BLaER1 treated with 17β-estradiol and CSF1 and Interleukin-3, amounts not matched to agents 10 nM and 100 nM (cell line): ENCODE results near the gene DCTPP1.
"Not testable (repeated sequence)": the region's sequence is repeated elsewhere in the genome, so short reads cannot be mapped to it uniquely, and the experiment has no call there.

Experiments
- H3K27ac ChIP-seq, 11 experiments: shearing (Covaris generic); formaldehyde crosslinking; 2 replicates each; pipeline ENCODE4 v1.8.1; 2022
- H3K27me3 ChIP-seq, 11 experiments: shearing (Covaris generic); formaldehyde crosslinking; 2 replicates each; pipeline ENCODE4 v1.8.1; 2022
- H3K36me3 ChIP-seq, 11 experiments: shearing (Covaris generic); formaldehyde crosslinking; 2 replicates each; pipeline ENCODE4 v1.8.1; 2022
- H3K4me1 ChIP-seq, 10 experiments: shearing (Covaris generic); formaldehyde crosslinking; 2 replicates each; pipeline ENCODE4 v1.8.1; 2022
- H3K4me2 ChIP-seq, 11 experiments: shearing (Covaris generic); formaldehyde crosslinking; 2 replicates each; pipeline ENCODE4 v1.8.1; 2022
- H3K4me3 ChIP-seq, 10 experiments: shearing (Covaris generic); formaldehyde crosslinking; 2 replicates each; pipeline ENCODE4 v1.8.1; 2022
- H3K9ac ChIP-seq, 11 experiments: shearing (Covaris generic); formaldehyde crosslinking; 2 replicates each; pipeline ENCODE4 v1.8.1; 2022
- H3K9me3 ChIP-seq, 11 experiments: shearing (Covaris generic); formaldehyde crosslinking; replicated peaks in 1 of 11; 2 replicates each; pipeline ENCODE4 v1.8.1; 2022
- H4K20me1 ChIP-seq, 11 experiments: shearing (Covaris generic); formaldehyde crosslinking; 2 replicates each; pipeline ENCODE4 v1.8.1; 2022
- Cebpa-rat ChIP-seq, 11 experiments: shearing (Covaris generic); IDR thresholded peaks; 2 replicates each; pipeline ENCODE4 v1.8.1; 2022

Gene DCTPP1

DNA sequence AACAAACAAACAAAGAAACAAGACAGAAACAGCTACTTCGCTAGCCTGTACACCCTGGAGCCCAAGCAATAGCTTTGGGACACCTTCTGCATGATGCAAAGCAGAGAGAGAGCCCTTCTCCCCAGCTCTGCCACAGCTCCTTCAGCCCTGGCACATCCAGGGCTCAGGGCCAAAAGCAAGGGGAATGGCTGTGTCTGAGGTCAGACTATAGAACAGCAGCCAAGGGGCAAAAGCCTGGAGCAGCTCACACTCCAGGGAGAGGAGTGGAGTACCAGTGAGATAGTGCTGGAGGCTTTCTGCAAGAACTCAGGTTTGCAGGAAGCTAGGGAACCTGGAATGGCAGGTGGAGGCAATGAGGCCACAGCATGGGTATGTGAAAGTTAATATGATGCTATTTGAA lies 27.4 kb upstream of the DCTPP1 start:
- no peak for TF ChIP-seq Cebpa-rat (IDR thresholded peaks at IDR 0.05)
- Histone ChIP-seq H3K36me3 (no peaks in the 10 kb centered on the region), H3K9me3 (no peaks in the 10 kb centered on the region), H4K20me1 (no peaks in the 10 kb centered on the region), H3K27ac (no peak overlapping the region), H3K27me3 (no peaks in the 10 kb centered on the region), H3K9ac (no peak overlapping the region), H3K4me3 (no peak overlapping the region), H3K4me1 (peaks cover 20 to 66% (median 43%) of the 10 kb centered on the region in 10 experiments), H3K4me2 (peak overlapping the region in 3 of 11 experiments; percentile 70 to 92 (median 87); a peak in 3 of 22 replicates)

DNA sequence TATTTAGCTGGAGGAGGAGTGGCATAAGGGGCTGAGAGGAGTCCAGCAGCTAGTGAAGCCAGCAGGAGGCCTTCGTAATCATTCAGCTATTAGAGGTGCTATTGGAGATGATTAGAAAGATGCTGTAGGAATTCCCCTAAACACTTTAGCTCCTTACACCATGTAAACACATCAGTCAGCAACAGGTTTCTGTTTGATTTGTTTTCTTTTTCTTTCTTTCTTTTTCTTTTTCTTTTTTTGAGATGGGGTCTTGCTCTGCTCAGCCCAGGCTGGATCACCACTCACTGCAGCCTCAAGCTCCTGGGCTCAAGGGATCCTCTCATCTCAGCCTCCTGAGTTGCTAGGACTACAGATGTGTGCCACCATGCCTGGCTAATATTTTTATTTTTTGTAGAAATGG lies 26.5 kb upstream of the DCTPP1 start:
- Histone ChIP-seq H3K4me2 (no peak overlapping the region), H3K36me3 (no peaks in the 10 kb centered on the region), H4K20me1 (no peaks in the 10 kb centered on the region), H3K4me1 (peaks cover 20 to 58% (median 37%) of the 10 kb centered on the region in 10 experiments), H3K4me3 (no peak overlapping the region), H3K9me3 (no peaks in the 10 kb centered on the region), H3K27ac (no peak overlapping the region), H3K27me3 (no peaks in the 10 kb centered on the region), H3K9ac (no peak overlapping the region)
- TF ChIP-seq Cebpa-rat (IDR thresholded peaks at IDR 0.05), result no peak

DNA sequence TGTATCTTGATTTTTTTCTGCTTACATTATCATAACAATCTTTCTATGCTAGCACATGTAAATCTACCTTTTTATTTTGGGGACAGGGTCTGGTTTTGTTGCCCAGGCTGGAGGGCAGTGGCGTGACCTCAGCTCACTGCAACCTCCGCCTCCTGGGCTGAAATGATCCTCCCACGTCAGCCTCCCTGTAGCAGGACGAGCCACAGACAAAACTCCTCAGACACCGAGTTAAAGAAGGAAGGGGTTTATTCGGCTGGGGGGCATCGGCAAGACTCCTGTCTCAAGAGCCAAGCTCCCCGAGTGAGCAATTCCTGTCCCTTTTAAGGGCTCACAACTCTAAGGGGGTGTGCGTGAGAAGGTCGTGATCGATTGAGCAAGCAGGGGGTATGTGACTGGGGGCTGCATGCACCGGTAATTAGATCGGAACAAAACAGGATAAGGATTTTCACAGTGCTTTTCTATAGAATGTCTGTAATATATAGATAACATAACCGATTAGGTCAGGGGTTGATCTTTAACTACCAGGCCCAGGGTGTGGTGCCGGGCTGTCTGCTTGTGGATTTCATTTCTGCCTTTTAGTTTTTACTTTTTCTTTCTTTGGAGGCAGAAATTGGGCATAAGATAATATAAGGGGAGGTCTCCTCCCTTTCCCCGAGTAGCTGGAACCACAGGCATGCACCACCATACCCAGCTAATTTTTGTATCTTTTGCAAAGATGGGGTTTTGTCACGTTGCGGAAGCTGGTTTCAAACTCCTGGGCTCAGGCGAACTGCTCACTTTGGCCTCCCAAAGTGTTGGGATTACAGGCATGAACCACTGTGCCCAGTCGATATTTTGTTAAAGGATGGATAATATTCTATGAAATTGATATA lies 23.1 kb upstream of the DCTPP1 start:
- H3K27me3 ChIP-seq, H3K4me3 ChIP-seq, H3K9ac ChIP-seq, H3K9me3 ChIP-seq, H3K36me3 ChIP-seq, H4K20me1 ChIP-seq, H3K27ac ChIP-seq: not testable (repeated sequence)
- peak overlapping the region in 4 of 11 experiments; percentile 2 to 35 (median 29); a peak in 2 of 22 replicates for H3K4me2 ChIP-seq
- H3K4me1 ChIP-seq, result peaks cover 2 to 36% (median 11%) of the 10 kb centered on the region in 10 experiments; a peak in 15 of 20 replicates

DNA sequence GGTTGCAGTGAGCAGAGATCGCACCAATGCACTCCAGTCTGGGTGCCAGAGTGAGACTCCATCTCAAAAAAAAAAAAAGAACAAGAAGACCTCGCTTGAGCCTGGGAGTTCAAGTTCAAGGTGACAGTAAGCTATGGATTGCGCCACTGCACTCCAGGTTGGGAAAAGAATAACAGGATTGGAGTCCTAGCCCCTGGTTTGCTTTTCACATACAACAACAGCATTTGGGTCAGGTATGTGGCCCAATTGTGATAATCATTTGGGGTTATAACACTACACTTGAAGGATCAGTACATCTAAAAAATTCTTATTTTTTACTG lies 19.2 kb upstream of the DCTPP1 start:
- peaks cover 0 to 12% (median 6%) of the 10 kb centered on the region in 11 experiments; a peak in 10 of 22 replicates for H4K20me1 ChIP-seq
- H3K27ac ChIP-seq, result no peak overlapping the region
- H3K4me2 ChIP-seq, result no peak overlapping the region
- TF ChIP-seq Cebpa-rat (IDR thresholded peaks at IDR 0.05), result no peak
- no peak overlapping the region for H3K4me3 ChIP-seq
- no peak overlapping the region for H3K9ac ChIP-seq
- H3K27me3 ChIP-seq, result no peaks in the 10 kb centered on the region
- H3K4me1 ChIP-seq, result peaks cover 15 to 44% (median 25%) of the 10 kb centered on the region in 10 experiments
- peaks cover 7 to 11% (median 8%) of the 10 kb centered on the region in 11 experiments; a peak in 21 of 22 replicates for H3K36me3 ChIP-seq
- H3K9me3 ChIP-seq, result peaks cover 9 to 16% (median 11%) of the 10 kb centered on the region in 11 experiments; a peak in 19 of 22 replicates

DNA sequence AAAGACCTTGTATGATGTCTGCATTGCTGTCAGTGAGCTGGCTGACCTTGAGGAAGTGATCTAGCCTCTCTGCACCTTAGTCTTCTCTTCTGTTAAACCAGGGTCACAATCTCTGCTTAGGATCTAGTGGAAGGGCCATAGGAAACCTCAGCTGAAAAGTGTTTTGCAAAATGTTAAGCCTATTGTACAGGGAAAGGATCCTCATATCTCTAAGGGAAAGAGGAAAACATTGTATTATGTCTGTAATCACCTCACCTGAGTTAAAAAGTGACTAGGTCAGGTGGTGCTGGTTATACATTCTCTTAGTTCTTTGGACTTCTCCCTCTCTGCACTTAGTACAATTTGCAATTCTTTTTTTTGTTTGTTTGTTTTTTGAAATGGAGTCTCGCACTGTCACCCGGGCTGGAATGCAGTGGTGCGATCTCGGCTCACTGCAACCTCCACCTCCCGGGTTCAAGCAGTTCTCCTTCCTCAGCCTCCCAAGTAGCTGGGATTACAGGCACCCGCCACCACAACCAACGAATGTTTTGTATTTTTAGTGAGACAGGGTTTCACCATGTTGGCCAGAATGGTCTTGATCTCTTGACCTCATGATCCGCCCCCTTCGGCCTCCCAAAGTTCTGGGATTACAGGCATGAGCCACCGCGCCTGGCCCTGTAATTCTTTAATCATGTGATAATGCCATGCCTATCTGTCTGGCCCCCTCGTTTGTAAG lies 17.8 kb upstream of the DCTPP1 start:
- Histone ChIP-seq H3K9me3 (peaks cover 10 to 29% (median 18%) of the 10 kb centered on the region in 11 experiments; a peak in 19 of 22 replicates), H3K4me3 (no peak overlapping the region), H4K20me1 (peaks cover 3 to 26% (median 15%) of the 10 kb centered on the region in 11 experiments; a peak in 12 of 22 replicates), H3K9ac (no peak overlapping the region), H3K4me1 (peaks cover 22 to 51% (median 32%) of the 10 kb centered on the region in 10 experiments), H3K36me3 (peaks cover 20 to 24% (median 22%) of the 10 kb centered on the region in 11 experiments), H3K27me3 (no peaks in the 10 kb centered on the region), H3K4me2 (no peak overlapping the region), H3K27ac (no peak overlapping the region)
- no peak for TF ChIP-seq Cebpa-rat (IDR thresholded peaks at IDR 0.05)

DNA sequence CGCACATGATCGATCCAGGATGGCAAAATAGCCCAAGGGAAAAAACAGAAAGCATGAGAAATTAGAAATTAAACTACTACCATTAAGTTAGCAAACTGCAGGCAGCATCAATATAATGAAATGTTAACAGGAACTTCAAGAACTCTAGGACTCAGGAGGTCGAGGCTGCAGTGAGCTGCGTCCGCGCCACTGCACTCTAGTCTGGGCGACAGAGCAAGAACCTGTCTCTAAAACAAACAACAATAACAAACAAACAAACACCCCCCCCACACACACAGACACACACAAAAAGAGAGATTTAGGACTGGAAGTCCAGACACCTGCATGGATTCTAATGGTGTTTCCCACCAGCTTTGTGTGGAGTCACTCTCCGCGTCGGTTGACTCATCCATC lies 16.4 kb upstream of the DCTPP1 start:
- H3K4me1 ChIP-seq, result peaks cover 22 to 49% (median 32%) of the 10 kb centered on the region in 10 experiments
- no peaks in the 10 kb centered on the region for H3K27me3 ChIP-seq
- peaks cover 3 to 27% (median 15%) of the 10 kb centered on the region in 11 experiments; a peak in 12 of 22 replicates for H4K20me1 ChIP-seq
- H3K27ac ChIP-seq, result peak overlapping the region; percentile 92 to 98 (median 96); a peak in 21 of 22 replicates
- H3K4me2 ChIP-seq, result peak overlapping the region; percentile 89 to 99 (median 97)
- peaks cover 20 to 27% (median 24%) of the 10 kb centered on the region in 11 experiments for H3K36me3 ChIP-seq
- H3K4me3 ChIP-seq, result peak overlapping the region; percentile 75 to 89 (median 86); a peak in 19 of 20 replicates
- H3K9me3 ChIP-seq, result peaks cover 10 to 30% (median 18%) of the 10 kb centered on the region in 11 experiments; a peak in 19 of 22 replicates
- no peak for TF ChIP-seq Cebpa-rat (IDR thresholded peaks at IDR 0.05)
- peak overlapping the region; percentile 57 to 99 (median 96); a peak in 20 of 22 replicates for H3K9ac ChIP-seq

DNA sequence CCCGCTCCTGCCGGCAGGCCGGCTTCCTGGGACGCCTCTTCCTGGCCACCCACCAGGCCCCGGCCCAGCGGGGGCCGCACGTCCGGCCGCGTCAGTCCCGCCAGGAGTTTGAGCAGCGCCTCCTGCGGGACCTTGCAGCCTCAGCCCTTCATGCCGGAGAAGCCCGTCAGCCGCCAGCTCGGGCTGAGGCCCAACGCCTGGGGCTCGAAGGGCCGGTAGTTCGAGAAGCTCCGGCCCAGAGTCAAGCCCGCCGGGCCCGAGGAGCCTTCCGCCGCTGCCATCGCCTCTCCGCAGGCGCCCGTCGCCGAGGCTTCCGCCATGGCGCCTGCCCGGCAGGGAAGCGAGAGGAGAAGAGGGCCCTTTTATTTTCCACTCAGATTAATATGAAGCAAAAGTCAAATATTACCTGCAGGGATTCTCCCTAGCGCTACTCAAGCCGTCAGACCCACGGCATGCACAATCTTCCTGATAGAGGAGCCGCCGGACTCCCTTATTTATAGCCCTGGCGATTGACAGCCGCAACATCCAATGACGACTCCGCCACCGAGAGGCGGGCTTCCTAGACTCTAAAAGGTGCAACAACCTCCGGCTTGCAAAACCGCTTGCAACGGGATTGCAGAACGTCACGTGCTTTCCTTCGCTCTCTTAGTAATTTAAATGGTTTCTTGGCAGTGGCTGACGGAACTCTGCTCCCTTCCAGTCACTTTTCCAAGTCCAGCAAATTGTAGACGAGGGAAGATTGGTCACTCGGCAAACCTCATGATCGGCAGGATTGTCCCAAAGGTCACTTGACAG lies 15.8 kb upstream of the DCTPP1 start, which contains the start of gene SEPHS2:
Gene SEPHS2, minus strand, starts transcription at position 467 of the 795 bp plus-strand sequence. Its CDS starts 147 bp downstream, at position 320.
- H3K4me2 ChIP-seq, result peak within 1 kb of the TSS; percentile 89 to 99 (median 97)
- no peaks in the 10 kb centered on the region for H3K27me3 ChIP-seq
- TF ChIP-seq Cebpa-rat (IDR thresholded peaks at IDR 0.05), result peak; percentile 90 to 99 (median 95); a peak in 20 of 22 replicates
- H3K4me3 ChIP-seq, result peak within 1 kb of the TSS; percentile 75 to 89 (median 86)
- peaks cover 20 to 27% (median 24%) of the 10 kb centered on the region in 11 experiments for H3K36me3 ChIP-seq
- H4K20me1 ChIP-seq, result peaks cover 3 to 27% (median 15%) of the 10 kb centered on the region in 11 experiments; a peak in 12 of 22 replicates
- H3K9me3 ChIP-seq, result peaks cover 10 to 30% (median 18%) of the 10 kb centered on the region in 11 experiments; a peak in 19 of 22 replicates
- peak within 1 kb of the TSS; percentile 89 to 99 (median 96) for H3K9ac ChIP-seq
- H3K4me1 ChIP-seq, result peaks cover 22 to 46% (median 28%) of the 10 kb centered on the region in 10 experiments
- H3K27ac ChIP-seq, result peak within 1 kb of the TSS; percentile 92 to 98 (median 96)

DNA sequence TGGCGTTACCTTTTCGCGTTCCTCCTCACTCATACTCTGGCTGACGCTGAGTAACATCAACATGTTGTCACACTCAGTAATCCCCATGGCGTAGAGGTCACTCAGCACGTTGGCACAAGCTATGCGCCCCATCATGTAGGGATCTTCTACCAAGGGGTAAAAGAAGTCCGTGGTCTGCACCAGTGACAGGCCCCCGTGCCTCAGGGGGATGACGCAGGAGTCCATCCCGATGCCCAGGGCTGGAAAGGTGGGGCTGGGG lies 15.2 kb upstream of the DCTPP1 start:
- peak overlapping the region; percentile 89 to 99 (median 97) for H3K4me2 ChIP-seq
- H3K9ac ChIP-seq, result peak overlapping the region; percentile 89 to 99 (median 96)
- H4K20me1 ChIP-seq, result peaks cover 3 to 27% (median 15%) of the 10 kb centered on the region in 11 experiments; a peak in 12 of 22 replicates
- no peaks in the 10 kb centered on the region for H3K27me3 ChIP-seq
- peaks cover 20 to 27% (median 24%) of the 10 kb centered on the region in 11 experiments for H3K36me3 ChIP-seq
- H3K4me3 ChIP-seq, result peak overlapping the region; percentile 75 to 89 (median 86)
- peaks cover 10 to 30% (median 18%) of the 10 kb centered on the region in 11 experiments; a peak in 19 of 22 replicates for H3K9me3 ChIP-seq
- no peak for TF ChIP-seq Cebpa-rat (IDR thresholded peaks at IDR 0.05)
- H3K4me1 ChIP-seq, result peaks cover 22 to 46% (median 27%) of the 10 kb centered on the region in 10 experiments
- peak overlapping the region; percentile 92 to 98 (median 96) for H3K27ac ChIP-seq
